SH-SY5Y (cell line): Measurements from ENCODE around the gene RPLP2.

Source experiments
- GATA2 ChIP-seq: IDR thresholded peaks from 2 replicates; pipeline ENCODE4 v1.6.1; 2011; ENCODE audit warnings: mild to moderate bottlenecking, low read depth, low read length
- GATA3 ChIP-seq: IDR thresholded peaks from 2 replicates; pipeline ENCODE4 v1.6.1; 2011; ENCODE audit warnings: low read depth, mild to moderate bottlenecking, low read length, moderate library complexity

DNA sequence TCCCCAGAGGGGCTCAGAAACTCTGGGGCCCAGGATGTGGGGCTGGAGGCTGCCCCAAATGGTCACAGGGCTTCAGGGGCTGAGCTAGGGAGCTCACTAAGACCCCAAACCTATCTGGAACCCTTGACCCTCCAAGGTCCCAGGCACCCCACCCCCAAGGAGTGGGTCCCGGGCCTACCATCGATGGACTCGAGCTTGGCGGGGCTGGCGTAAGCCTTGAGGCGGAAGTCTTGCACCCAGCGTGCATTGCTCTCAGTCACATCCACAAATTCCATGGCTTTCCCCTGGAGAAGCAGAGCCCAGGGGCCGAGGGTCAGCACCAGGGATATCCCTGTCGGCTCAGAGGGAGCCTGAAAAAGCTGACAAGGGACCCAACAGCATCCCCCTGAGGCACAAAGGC, 35.9 kb upstream of the RPLP2 start:
- TF ChIP-seq GATA2, result no peak
- no peak for TF ChIP-seq GATA3
